A204.1 (cell line): ENCODE measurements around the gene WWOX.

Experiments
- FAIRE-seq: peaks from 2 replicates; lab custom pipeline; 2012; peaks lifted over from hg19 to GRCh38; lab: Jason Lieb, UNC

The WWOX gene

DNA sequence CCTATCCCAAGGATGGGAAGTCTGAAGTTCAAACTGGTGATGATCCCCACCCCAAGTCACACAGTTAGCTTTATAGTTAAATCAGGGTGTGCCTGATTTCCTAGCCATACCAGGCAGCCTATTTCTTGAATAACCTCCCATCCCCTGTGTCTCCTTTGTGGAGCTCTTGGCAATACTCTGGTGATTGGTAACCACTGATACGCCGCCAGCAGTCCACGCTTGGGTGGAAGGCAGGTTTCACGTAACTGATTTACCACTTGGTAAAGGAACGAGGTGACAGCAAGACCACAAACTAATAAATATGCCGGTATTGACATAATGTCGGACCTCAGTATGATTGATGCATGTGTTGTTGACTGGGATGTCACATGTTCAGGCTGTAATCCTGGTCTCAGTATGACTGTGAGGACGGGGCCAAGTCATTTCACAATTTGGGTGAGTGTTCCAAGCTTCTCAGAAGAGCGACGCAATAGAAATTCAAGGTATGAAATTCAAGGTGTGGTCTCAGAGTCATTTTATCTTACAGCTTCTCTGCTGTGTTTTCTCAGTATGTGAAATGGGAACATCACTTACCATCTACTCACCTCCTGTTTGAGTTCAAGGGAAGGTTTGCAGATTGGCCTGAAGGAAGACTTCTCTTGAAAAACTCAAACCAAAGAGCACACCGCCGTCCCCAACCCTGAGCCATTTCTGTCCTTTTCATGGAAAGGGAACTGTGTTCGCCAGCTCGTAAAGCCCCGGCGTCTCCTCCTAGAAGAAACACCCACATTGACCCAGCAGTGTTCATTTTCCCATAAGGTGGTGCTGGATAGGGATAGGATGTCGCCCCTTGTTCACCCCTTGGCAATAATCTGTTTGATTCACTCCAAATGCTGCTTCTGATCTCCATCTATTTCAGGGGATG is 678.9 kb downstream of the WWOX start:
- FAIRE-seq: no peak

GRCh38 chr16:78780808-78781207 is 681.4 kb downstream of the WWOX start:
- FAIRE-seq: no peak

GRCh38 chr16:78782572-78782971 is 683.1 kb downstream of the WWOX start:
- FAIRE-seq: no peak

GRCh38 chr16:78783570-78784079 is 684.2 kb downstream of the WWOX start:
- no peak for FAIRE-seq

GRCh38 chr16:78784771-78785170 is 685.3 kb downstream of the WWOX start:
- FAIRE-seq: no peak

GRCh38 chr16:78785218-78785617 is 685.8 kb downstream of the WWOX start:
- no peak for FAIRE-seq

GRCh38 chr16:78786635-78787034 is 687.2 kb downstream of the WWOX start:
- FAIRE-seq: no peak

DNA sequence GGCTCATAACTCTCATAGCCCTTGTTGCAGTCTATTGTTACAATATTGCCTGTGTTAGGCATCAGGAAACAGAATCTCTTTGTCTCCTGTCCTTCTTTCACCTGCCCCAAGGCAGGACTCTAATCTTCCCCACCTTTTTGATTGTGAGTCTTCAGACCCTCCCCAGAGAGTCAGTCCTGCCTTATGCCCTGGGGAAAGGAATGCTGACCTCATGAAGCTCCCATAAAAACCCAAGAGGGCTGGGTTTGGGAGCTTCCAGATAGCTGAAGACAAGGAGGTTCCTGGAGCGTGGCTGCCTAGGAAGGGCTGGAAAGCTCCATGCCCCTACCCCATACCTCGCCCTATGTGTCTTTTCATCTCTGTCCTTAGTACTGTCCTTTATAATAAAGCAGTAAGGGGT is 688.8 kb downstream of the WWOX start:
- no peak for FAIRE-seq

DNA sequence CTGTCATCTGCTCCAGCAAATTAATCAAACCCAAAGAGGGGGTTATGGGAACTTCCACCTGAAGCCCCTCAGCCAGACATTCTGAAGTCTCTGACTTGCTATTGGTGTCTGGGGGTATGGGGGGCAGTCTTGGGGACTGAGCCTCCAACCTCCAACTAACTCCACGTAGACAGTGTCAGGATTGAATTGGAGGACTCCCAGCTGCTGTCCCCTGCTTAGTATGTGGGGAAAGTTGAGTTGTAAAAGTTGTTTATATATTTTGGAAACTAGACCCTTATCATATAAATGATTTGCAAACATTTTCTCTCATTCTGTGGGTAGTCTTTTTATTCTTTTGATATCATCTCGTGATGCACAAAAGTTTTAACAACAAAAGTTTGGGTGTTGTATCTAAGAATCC is 689.2 kb downstream of the WWOX start:
- no peak for FAIRE-seq

DNA sequence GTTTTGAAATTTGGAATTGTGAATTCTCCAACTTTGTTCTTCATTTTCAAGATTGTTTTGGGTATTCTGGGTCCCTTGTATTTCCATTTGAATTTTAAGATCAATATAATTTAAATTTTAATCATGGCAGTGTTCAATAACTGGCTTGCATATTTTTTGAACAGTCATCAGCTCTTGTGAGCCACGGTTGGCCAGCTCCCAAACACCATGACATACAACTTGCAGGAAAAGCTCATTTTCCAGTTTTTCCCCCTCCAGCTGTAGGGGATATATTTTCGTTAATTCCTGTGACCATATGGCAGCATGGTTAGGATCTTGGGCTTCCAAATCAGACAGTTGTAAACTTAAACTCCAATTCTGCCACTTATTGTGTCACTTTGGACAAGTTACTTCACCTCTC is 690.1 kb downstream of the WWOX start:
- no peak for FAIRE-seq

GRCh38 chr16:78791011-78791410 is 691.6 kb downstream of the WWOX start:
- no peak for FAIRE-seq

DNA sequence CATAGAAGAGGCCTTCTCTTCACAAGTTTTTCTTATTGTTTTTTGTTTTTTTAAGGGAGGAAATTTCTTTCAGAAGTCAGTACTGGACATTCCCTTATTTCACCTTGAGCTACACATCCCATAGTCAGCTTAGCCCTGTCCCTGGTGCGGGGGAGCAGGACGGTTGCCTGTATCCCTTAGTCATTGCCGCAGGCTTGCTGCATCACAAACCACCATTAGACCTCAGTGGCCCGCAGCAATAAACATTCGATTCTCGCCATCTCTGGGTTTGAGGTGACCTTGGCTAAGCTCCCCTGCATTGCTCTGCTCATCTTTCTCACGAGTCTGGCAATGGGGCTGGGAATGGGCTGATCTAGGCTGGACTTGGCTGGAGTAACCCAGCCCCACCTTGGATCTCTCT is 692.5 kb downstream of the WWOX start:
- no peak for FAIRE-seq

DNA sequence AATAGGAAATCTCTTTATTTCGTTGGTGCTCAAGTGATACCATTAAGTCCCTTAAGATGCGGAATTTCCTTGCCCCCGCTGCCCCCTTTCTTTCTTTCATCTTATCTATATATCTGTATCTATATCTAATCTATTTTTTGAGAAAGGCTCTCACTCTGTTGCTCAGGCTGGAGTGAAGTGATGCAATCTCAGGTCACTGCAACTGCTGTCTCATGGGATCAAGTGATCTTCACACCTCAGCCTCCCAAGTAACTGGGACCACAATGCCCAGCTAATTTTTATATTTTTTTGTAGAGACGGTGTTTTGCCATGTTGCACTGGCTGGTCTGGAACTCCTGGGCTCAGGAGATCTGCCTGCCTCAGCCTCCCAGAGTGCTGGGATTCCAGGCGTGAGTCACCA is 693.5 kb downstream of the WWOX start:
- no peak for FAIRE-seq

DNA sequence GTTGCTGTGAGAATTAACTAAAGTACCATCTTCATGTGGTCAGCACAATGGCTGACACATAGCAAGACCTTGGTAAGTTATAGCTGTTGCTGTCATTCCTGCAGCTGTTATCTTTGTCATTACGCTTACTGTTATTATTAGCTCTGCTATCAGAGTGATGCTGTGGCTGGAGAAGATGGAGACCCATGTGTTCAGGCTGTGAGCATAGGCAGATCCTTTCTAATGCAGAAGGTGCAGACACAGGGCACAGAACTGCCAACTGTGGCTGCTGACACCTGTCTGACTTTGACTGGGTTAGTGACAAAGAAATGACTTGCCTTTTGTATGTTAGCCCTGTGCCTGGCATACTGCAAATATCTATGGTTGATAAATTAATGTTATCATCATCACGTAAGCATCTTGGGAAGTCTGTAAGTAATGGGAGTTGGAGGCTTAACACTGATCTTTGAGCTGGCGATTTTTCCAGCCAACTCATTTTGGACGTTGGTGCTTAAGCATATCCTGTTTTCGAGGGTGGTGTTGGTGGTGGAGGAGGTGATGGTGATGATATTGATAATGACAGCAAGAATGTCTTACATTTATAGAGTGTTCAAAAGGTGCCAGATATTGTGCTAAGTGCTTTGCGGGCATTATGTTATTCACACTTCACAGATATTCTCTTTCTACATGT is 695.3 kb downstream of the WWOX start:
- no peak for FAIRE-seq

DNA sequence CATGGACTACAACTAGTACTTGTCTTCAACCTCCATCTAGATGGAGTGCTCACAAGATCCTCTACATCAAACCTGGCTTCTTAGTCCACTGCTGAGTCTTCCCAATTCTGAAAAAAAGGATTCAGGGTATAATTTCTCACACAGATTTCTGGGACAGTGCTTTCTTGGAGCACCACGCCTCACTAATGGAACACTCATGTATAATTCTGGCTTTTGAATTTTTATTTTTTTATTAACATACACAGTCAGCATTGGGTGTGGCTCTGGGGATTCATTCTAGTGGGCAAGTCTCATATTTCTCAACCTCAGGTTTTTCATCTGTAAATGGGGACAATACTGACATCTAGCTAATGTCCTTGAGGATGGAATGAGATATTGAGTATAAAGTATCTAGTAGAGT is 696.0 kb downstream of the WWOX start:
- FAIRE-seq: no peak

GRCh38 chr16:78796221-78796866 is 696.9 kb downstream of the WWOX start:
- no peak for FAIRE-seq

- no peak for FAIRE-seq
Observed at GRCh38 chr16:78799429-78799828, 700.0 kb downstream of the WWOX start.

GRCh38 chr16:78800523-78800922 is 701.1 kb downstream of the WWOX start:
- no peak for FAIRE-seq

DNA sequence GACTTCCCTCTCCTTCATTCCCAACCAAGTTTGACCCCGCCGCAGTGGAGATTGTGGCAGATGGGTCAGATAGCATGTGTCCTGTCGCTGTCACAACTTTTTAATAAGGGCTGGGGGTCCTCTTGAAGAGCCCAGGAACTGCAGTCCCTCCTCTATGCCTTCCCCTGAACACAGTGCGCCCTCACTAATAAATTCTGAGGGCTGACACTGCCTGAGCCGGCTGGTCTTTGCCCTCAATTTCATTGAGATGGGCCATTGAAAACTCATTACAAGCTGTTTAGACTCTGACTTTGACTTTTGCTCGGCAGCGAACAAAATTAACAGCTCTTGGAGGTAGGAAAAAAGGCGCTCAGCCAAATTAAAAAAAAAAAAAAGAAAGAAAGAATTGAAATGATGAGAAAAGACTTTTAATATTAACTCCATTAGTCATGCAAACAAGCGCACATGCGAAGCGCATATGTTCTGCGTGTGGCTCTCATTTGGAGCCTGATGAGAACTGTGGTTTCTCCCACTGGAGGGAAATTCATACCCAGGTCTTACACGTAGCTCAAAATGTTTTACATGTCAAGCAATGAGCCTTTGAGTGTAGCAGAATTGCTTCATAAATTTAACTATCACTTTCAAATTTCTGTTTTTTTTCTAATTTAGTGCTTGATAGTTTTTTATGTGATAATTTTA is 704.7 kb downstream of the WWOX start:
- FAIRE-seq: no peak

- FAIRE-seq: no peak
Observed at GRCh38 chr16:78805556-78805955, 706.1 kb downstream of the WWOX start.

DNA sequence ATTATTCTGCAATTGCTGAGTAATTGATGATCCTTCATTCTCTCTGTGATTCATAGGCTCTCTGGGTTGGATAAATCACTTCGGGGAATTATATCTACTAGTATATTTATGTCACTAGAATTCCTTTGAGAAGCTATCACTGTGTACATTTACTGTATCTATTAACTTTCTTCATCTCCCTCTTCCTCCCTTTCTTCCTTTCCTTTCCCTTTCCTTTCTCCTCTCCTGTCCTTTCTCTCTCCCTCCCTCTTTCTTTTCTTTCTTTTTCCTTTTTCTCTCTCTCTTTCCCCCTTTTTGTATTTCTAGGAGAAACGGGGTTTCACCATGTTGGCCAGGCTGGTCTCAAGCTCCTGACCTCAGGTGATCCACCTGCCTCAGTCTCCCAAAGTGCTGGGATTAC is 711.8 kb downstream of the WWOX start:
- no peak for FAIRE-seq

DNA sequence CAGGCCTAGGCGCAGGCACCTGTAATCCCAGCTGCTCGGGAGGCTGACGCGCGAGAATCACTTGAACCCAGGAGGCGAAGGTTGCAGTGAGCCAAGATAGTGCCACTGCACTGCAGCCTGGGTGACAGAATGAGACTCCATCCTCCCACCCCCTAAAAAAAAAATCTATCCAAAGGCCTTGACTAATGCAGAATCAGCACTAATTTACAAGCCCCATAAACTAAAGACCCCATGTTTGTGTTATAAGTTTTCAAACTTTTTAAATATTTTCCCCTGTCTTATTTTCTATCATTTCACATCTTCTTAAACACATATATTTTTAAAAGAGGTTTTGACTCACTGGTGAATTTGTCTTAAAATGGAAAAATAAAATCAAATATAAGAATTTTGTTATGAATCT is 713.1 kb downstream of the WWOX start:
- no peak for FAIRE-seq
